ENCODE results near the gene MLC1.

Gene MLC1

DNA sequence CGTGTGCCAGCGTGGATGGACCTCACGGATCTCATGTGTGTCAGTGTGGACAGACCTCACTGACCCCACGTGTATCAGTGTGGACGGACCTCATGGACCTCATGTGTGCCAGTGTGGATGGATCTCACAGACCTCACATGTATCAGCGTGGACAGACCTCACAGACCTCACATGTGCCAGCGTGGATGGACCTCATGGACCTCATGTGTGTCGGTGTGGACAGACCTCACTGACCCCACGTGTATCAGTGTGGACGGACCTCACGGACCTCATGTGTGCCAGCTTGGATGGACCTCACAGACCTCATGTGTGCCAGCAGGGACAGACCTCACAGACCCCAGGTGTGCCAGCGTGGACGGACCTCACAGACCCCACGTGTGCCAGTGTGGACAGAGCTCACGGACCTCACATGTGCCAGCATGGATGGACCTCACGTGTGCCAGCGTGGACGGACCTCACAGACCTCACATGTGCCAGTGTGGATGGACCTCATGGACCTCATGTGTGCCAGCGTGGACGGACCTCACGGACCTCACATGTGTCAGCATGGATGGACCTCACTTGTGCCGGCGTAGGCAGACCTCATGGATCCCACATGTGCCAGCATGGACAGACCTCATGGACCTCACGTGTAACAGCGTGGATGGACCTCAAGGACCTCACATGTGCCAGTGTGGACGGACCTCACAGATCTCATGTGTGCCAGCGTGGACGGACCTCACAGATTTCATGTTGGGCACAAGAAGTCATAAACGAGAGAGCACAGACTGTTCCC, 45.4 kb downstream of the MLC1 start:
- H3K4me1 ChIP-seq (ENCODE audit: control insufficient read depth, insufficient read depth, low read length), result no peaks in the 10 kb centered on the region
- no peak overlapping the region for H3K4me3 ChIP-seq (ENCODE audit: low read length)
- no peaks in the 10 kb centered on the region for H3K36me3 ChIP-seq (ENCODE audit: insufficient read depth, low read length)
- H3K27me3 ChIP-seq (ENCODE audit: control insufficient read depth, insufficient read depth, low read length), result peaks cover 27% of the 10 kb centered on the region
- no peaks in the 10 kb centered on the region for H3K9me3 ChIP-seq (replicated peaks; ENCODE audit: low read length)
- H3K9ac ChIP-seq (ENCODE audit: low read depth, low read length), result no peak overlapping the region
- H3K4me2 ChIP-seq (ENCODE audit: low read length), result no peak overlapping the region

DNA sequence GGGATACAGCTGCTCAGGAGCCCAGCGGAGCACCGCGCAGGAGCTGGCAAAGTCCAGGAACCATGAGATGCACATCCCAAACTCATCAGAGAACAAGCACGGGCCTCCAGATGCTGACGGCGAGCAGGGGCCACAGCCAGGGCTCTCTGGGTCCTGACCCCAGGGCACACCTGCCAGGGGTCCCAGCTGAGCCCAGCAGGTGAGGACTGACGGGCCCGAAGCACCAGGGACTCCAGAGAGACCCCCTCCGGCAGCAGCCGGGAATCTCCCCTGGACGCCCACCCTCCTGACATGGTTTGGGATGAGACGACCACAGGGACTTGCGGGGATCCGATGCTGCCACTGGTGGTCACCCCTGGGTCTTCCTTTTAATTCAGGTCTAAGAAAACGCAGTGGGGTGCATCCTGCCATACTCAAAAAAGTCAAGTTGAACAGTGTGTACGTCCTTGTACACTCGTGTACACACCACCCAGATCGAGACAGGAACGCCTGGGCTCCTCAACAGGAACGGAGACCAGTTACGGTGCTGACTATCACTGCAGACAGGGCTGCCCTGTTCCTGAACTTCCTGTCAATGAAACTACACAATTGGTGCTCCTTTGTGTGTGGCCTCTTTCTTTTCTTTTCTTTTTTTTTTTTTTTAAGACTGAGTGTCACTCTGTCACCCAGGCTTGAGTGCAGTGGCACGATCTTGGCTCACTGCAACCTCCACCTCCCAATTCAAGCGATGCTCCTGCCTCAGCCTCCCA, 49.1 kb downstream of the MLC1 start:
- no peak overlapping the region for H3K4me3 ChIP-seq (ENCODE audit: low read length)
- H3K9ac ChIP-seq (ENCODE audit: low read depth, low read length), result no peak overlapping the region
- no peak overlapping the region for H3K4me2 ChIP-seq (ENCODE audit: low read length)
- peaks cover 33% of the 10 kb centered on the region for H3K27me3 ChIP-seq (ENCODE audit: control insufficient read depth, insufficient read depth, low read length)
- no peaks in the 10 kb centered on the region for H3K9me3 ChIP-seq (replicated peaks; ENCODE audit: low read length)
- no peaks in the 10 kb centered on the region for H3K4me1 ChIP-seq (ENCODE audit: control insufficient read depth, insufficient read depth, low read length)
- H3K36me3 ChIP-seq (ENCODE audit: insufficient read depth, low read length), result no peaks in the 10 kb centered on the region

DNA sequence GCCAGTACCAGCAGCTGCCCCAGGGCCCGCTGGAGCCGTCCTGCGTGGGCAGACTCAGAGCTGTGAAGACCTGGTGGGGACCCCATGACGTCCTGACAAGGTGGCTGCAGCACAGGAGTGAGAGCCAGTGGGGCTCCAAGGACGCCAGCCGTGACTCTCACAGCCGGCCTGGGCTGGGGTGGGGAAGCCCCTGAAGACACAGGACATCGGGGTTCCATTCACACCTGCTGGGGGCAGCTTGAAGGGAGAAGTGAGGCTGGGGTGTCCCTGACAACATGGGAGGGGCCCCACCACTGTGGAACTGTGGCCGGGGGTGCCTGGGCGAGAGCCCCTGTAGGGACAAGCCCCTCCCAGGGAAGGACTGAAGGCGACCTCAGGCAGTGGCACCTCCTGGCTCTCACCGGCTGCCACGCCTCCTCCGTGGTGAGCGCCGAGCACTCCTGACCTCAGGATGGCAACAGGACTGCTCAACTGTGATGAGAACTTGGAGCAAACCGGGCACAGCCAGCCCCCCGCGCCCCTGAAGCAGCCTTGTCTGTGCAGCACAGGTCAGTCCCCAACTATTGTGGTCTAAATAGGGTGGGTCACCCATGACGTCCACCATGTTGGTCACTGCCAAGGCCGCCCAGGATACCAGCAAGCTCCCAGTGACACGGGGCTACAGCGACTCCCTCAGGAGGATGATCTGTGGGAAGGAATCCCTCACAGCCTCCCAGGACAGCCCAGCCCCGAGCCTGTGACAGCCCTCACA, 49.9 kb downstream of the MLC1 start:
- H3K27me3 ChIP-seq (ENCODE audit: control insufficient read depth, insufficient read depth, low read length), result peaks cover 33% of the 10 kb centered on the region

DNA sequence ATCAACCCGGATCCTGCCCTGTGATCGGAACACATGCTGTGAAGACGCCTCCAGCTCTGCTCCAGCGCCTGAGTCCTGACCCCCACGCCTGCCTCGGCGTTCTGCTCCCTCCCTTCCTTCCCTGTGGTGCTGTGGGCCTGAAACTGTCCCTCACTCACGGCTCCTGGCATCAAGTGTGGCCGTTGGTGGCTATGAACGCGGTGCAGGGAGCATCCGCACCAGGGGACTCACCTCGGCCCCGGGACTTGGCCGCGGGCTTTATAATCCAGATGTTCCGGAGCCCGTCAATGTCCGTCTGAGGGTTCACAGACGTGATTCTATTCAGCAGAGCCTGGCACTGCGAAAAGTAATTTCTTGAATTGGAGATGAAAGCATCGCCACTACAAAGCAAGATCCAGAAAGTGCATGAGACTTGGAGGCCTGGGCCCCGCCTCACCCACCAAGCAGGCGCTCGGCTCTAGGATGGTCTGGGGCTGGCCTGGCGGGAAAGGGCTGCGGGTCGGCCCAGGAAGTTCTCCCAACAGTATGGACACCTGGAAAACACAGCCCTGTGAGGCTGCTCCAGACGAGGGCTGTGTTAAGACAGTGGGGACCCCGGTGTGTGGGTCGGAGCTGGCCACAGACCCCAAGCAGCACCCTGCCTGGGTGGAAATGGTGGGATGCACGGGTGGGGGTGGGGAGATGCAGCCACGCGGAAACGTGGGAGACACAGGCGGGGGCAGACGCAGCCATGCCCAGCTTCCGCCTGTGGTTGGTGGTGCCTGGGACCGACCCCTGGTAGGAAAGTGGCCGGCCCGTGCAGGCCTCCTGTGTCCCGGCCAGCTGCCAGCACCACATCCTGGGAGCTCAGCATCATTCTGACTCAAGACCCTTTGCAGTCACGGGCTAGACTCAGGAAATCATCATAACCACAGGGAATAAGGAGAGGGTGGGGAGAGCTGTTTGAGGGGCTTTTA, 50.8 kb downstream of the MLC1 start:
- no peaks in the 10 kb centered on the region for H3K9me3 ChIP-seq (replicated peaks; ENCODE audit: low read length)
- H3K4me2 ChIP-seq (ENCODE audit: low read length), result no peak overlapping the region
- H3K9ac ChIP-seq (ENCODE audit: low read depth, low read length), result no peak overlapping the region
- no peaks in the 10 kb centered on the region for H3K4me1 ChIP-seq (ENCODE audit: control insufficient read depth, insufficient read depth, low read length)
- H3K4me3 ChIP-seq (ENCODE audit: low read length), result no peak overlapping the region
- H3K27me3 ChIP-seq (ENCODE audit: control insufficient read depth, insufficient read depth, low read length), result peaks cover 33% of the 10 kb centered on the region
- no peaks in the 10 kb centered on the region for H3K36me3 ChIP-seq (ENCODE audit: insufficient read depth, low read length)

More for the DNA sequence above, 49.9 kb downstream of the MLC1 start:
- Histone ChIP-seq H3K4me2 (ENCODE audit: low read length) (no peak overlapping the region), H3K4me3 (ENCODE audit: low read length) (no peak overlapping the region), H3K36me3 (ENCODE audit: insufficient read depth, low read length) (no peaks in the 10 kb centered on the region), H3K9me3 (replicated peaks; ENCODE audit: low read length) (no peaks in the 10 kb centered on the region), H3K9ac (ENCODE audit: low read depth, low read length) (no peak overlapping the region), H3K4me1 (ENCODE audit: control insufficient read depth, insufficient read depth, low read length) (no peaks in the 10 kb centered on the region)

DNA sequence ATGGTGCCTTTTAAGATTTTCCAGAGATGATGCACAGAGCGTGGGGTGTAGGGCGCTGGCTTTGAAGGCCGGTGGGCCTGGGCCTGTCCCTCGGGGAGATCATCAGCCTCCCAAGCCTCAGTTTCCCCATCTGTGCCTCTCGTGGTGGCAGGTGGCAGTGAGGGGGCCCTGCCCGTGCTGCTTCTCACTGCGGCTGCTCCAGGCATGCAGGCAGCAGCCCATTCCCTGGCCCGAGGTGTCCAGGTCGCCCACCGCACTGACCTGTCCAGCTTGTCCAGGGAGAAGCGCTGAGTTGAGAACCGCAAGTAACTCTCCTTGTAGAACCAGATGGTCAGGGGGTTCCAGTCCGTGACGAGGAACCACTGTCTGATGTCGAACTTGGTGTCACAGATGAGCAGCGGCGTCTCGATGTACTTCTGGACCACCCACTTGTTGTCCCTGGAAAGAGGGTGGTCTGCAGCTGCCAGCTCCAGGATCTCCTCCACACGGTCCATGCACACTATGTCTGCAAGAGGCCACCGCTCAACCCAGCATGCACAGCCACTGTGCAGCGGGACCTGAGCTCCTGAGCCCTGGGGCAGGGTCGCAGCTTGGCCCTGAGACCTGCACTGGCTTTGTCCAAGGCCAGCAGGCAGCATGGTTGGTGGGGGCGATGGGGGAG, 52.2 kb downstream of the MLC1 start:
- Histone ChIP-seq H3K4me1 (ENCODE audit: control insufficient read depth, insufficient read depth, low read length) (peaks cover under 1% of the 10 kb centered on the region), H3K9me3 (replicated peaks; ENCODE audit: low read length) (no peaks in the 10 kb centered on the region), H3K9ac (ENCODE audit: low read depth, low read length) (no peak overlapping the region), H3K27me3 (ENCODE audit: control insufficient read depth, insufficient read depth, low read length) (peaks cover 33% of the 10 kb centered on the region), H3K36me3 (ENCODE audit: insufficient read depth, low read length) (no peaks in the 10 kb centered on the region), H3K4me3 (ENCODE audit: low read length) (no peak overlapping the region), H3K4me2 (ENCODE audit: low read length) (no peak overlapping the region)

DNA sequence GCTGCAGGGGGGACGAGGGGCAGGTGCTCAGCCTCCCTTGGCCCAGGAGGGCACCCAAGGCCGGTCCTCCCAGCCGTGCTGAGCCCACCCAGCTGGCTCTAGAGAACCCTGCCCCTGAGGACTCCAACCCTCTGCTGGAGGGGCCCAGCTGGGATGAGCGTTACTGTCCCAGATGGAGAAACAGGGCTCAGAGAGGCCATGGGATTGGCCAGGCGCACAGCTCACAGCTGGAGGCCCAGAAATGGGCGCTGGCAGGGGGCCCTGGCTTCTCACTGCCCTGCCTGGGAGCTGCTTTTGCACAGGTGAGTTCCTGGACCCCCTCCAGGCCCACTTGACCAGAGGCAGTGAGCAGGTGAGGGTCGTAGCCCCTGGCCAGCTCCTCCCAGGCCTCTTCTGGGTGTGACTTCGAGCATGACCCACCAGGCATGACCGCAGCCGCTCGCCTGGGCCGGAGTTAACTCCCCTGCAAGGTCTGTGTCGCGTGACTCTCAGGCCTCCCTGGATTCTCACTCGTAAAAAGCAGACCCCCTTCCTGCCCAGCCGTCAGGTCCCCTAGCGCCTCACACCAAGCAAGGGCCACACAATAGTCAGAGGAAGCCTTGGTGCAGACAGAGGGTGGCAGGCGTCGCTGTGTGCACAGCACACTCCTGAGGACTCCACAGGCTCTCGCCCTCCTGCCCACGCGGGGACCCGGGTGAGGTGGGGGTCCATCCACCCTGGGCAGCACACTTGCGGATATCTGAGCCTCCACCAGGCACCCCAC, 52.9 kb downstream of the MLC1 start:
- peaks cover 33% of the 10 kb centered on the region for H3K27me3 ChIP-seq (ENCODE audit: control insufficient read depth, insufficient read depth, low read length)
- peaks cover 7% of the 10 kb centered on the region for H3K4me1 ChIP-seq (ENCODE audit: control insufficient read depth, insufficient read depth, low read length)
- H3K4me2 ChIP-seq (ENCODE audit: low read length), result no peak overlapping the region
- no peak overlapping the region for H3K4me3 ChIP-seq (ENCODE audit: low read length)
- no peak overlapping the region for H3K9ac ChIP-seq (ENCODE audit: low read depth, low read length)
- H3K9me3 ChIP-seq (replicated peaks; ENCODE audit: low read length), result no peaks in the 10 kb centered on the region
- no peaks in the 10 kb centered on the region for H3K36me3 ChIP-seq (ENCODE audit: insufficient read depth, low read length)

DNA sequence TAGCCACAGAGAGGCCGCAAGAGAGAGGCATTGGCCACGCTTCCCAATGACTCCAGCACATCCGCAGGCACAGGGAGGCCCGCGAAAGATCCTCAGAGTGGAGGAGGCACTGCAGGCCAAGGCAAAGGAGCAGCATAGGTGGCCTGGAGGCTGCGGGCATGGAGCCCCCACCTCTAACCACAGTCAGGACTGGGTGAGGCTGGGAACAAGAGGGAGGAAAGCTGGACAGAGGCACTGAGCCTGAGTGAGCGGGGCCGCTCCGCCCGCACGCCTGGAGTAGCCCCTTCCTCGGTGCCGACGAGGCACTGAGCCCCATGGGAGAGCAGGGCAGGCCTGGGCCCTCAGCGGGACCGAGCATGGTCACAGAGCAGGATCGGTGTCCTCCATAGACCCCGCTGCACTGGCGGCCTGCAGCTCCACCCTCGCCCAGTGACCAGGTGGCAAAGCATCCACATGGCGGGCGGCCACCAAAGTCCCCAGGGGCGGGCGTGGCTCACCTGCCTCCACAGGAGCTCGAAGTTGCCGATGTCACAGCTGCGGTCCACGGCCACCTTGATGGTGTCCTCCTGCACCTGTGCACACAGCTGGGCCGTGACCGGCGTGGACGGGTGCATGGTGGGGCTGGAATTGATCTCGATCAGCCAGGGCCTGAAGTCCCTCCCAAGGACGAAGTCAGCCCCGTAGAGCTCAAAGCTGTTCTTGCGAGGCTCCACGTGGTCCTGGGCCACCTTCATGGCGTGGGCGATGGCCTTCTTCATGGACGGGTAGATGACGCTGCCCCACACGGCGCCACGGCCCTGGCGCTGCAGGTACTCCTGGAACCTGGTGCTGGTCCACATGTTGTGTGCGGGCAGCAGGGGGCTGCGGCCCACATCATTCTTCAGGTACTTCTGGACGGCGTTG, 53.8 kb downstream of the MLC1 start:
- Histone ChIP-seq H3K9ac (ENCODE audit: low read depth, low read length) (no peak overlapping the region), H3K36me3 (ENCODE audit: insufficient read depth, low read length) (no peaks in the 10 kb centered on the region), H3K27me3 (ENCODE audit: control insufficient read depth, insufficient read depth, low read length) (peaks cover 33% of the 10 kb centered on the region), H3K4me2 (ENCODE audit: low read length) (no peak overlapping the region), H3K4me1 (ENCODE audit: control insufficient read depth, insufficient read depth, low read length) (peaks cover 7% of the 10 kb centered on the region), H3K4me3 (ENCODE audit: low read length) (no peak overlapping the region), H3K9me3 (replicated peaks; ENCODE audit: low read length) (no peaks in the 10 kb centered on the region)

DNA sequence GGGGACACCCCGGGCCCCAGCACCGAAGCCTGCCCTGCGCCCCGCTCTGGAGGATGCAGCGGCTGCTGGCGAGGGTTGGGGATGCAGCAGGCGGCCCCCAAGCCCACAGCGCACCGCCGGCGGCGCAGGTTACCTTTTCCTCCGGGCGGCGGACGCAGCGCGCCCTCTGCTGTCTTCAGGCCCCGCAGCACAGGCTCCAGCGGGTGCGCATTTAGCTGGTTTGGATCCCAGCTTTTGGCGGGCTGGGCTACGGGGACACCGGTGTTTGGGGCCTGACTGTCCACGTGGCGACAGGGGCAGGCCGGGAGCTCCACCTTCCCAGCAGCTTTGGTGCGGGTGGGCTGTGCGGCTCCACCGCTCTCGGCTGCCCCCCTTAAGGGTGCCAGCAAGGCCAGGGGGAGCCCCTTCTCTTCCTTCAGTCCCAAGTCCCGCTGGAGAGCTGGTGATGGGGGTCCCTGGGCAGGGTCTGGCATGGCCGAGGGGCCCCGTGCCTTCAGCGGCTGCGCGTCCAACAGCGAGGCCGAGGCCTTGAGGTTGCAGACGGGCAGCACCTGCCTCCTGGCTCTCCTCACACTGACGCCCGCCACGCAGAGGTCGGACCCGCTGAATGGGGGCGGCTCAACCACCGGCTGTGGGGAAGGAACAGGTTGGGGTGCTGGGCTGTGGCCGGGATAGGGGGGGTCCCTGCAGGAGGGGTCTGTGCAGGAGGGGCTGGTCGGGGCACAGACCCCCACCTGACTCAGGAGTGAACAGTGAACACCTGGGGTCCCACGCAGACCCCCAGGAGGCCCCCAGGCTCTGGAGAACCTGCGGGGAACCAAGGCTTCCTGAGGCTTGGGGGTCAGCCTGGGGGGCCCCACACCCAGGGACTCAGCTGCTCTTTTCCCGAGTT, 54.7 kb downstream of the MLC1 start:
- H3K27me3 ChIP-seq (ENCODE audit: control insufficient read depth, insufficient read depth, low read length), result peaks cover 38% of the 10 kb centered on the region
- H3K9ac ChIP-seq (ENCODE audit: low read depth, low read length), result no peak overlapping the region
- H3K36me3 ChIP-seq (ENCODE audit: insufficient read depth, low read length), result no peaks in the 10 kb centered on the region
- no peaks in the 10 kb centered on the region for H3K9me3 ChIP-seq (replicated peaks; ENCODE audit: low read length)
- H3K4me3 ChIP-seq (ENCODE audit: low read length), result no peak overlapping the region
- peak overlapping the region; percentile 29 for H3K4me2 ChIP-seq (ENCODE audit: low read length)
- H3K4me1 ChIP-seq (ENCODE audit: control insufficient read depth, insufficient read depth, low read length), result peaks cover 7% of the 10 kb centered on the region
